ENCODE data around the gene KIFBP.

KIFBP gene

DNA sequence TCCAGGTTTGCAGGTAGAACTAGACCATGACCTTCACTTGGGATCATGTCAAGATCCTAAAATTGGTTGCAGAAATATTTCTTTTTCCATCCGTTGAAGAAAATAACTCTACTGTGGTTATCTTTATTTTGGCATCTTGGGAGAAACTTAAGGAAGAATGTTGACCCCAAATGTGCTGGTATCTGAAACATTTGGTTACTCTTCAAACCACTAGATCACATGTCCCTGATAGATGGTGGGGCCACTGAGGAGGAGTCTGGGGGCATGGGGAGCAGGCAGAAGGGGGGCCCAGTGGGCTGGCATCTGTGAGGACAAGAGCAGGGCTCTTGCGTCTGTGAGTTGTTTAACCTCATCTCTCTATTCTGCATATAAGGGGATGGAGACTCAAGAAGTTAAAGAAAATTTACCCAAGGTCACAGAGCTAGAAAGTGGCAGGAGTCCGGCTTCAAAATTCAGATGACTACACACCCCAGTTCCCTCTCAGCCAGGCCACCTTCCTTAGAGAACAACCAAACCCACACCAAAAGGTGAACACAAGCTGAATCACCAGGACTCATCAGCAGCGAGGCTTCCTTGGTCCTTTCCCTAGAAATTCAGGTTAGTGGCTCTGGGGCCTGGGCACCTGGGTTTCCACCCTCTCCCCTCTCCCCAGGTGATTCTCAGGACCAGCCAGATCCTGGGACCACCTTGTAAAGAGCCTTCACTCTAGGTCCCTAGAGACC lies 58.7 kb downstream of the KIFBP start:
- no peak overlapping the region for H3K9ac ChIP-seq (ENCODE audit: low read length in 5 of 5)
- no peaks in the 10 kb centered on the region for H3K9me3 ChIP-seq (ENCODE audit: control insufficient read depth in 5 of 5, low read length in 5 of 5)
- H3K4me3 ChIP-seq (ENCODE audit: low read depth in 1 of 5, low read length in 5 of 5) = no peak overlapping the region
- H3K27ac ChIP-seq (ENCODE audit: low read depth, low read length) = no peak overlapping the region
- peaks cover 0 to 3% (median 0%) of the 10 kb centered on the region in 5 donors for H3K27me3 ChIP-seq (ENCODE audit: control insufficient read depth in 5 of 5, insufficient read depth in 4 of 5, low read length in 5 of 5)
- no peaks in the 10 kb centered on the region for H3K36me3 ChIP-seq (ENCODE audit: control insufficient read depth in 5 of 5, insufficient read depth in 5 of 5, low read length in 5 of 5)
- H3K4me1 ChIP-seq (ENCODE audit: control insufficient read depth in 5 of 5, insufficient read depth in 5 of 5, low read length in 5 of 5) = peaks cover 0 to 24% (median 16%) of the 10 kb centered on the region in 5 donors

DNA sequence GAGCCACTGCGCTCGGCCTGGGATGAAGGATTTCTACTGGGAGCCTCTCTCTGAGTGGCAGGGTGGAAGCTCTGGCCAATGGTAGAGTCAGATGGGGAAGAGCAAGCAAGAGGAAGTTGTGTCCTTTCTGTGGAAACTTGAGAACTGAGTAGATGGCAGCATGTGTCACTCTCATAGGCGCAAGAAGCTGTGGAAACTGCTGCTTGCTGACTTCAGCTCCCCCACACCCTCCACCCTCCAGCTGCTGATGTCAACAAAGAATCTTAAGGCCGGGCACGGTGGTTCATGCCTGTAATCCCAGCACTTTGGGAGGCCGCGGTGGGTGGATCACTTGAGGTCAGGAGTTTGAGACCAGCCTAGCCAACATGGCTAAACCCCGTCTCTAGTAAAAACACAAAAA lies 59.5 kb downstream of the KIFBP start:
- H3K4me3 ChIP-seq (ENCODE audit: low read depth in 1 of 5, low read length in 5 of 5) = no peak overlapping the region
- peaks cover 0 to 32% (median 24%) of the 10 kb centered on the region in 5 donors for H3K4me1 ChIP-seq (ENCODE audit: control insufficient read depth in 5 of 5, insufficient read depth in 5 of 5, low read length in 5 of 5)
- peaks cover 0 to 3% (median 0%) of the 10 kb centered on the region in 5 donors for H3K27me3 ChIP-seq (ENCODE audit: control insufficient read depth in 5 of 5, insufficient read depth in 4 of 5, low read length in 5 of 5)
- H3K9ac ChIP-seq (ENCODE audit: low read length in 5 of 5) = no peak overlapping the region
- no peaks in the 10 kb centered on the region for H3K9me3 ChIP-seq (ENCODE audit: control insufficient read depth in 5 of 5, low read length in 5 of 5)
- H3K36me3 ChIP-seq (ENCODE audit: control insufficient read depth in 5 of 5, insufficient read depth in 5 of 5, low read length in 5 of 5) = no peaks in the 10 kb centered on the region
- peak overlapping the region; percentile 46 for H3K27ac ChIP-seq (ENCODE audit: low read depth, low read length)

DNA sequence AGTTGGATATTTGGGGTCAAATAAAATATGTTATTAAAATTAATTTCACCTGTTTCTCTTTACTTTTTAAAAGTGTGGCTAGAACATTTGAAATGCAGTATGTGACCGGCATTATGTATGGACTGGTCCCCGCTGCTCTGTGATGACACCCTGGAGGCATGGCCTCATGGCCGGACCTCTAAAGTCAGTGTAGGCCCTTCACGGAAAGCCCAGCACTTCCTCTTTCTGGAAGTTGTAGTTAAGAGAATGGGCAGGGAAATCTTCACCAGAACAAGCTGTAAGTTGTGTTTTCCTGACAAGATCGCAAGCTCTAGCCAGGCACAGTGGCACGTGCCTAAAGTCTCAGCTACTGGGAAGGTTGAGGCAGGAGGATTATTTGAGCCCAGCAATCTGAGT lies 61.0 kb downstream of the KIFBP start:
- H3K27ac ChIP-seq (ENCODE audit: low read depth, low read length) = no peak overlapping the region
- H3K4me1 ChIP-seq (ENCODE audit: control insufficient read depth in 5 of 5, insufficient read depth in 5 of 5, low read length in 5 of 5) = peaks cover 0 to 30% (median 20%) of the 10 kb centered on the region in 5 donors
- peaks cover 0 to 3% (median 0%) of the 10 kb centered on the region in 5 donors for H3K27me3 ChIP-seq (ENCODE audit: control insufficient read depth in 5 of 5, insufficient read depth in 4 of 5, low read length in 5 of 5)
- no peak overlapping the region for H3K4me3 ChIP-seq (ENCODE audit: low read depth in 1 of 5, low read length in 5 of 5)
- H3K9ac ChIP-seq (ENCODE audit: low read length in 5 of 5) = no peak overlapping the region
- H3K36me3 ChIP-seq (ENCODE audit: control insufficient read depth in 5 of 5, insufficient read depth in 5 of 5, low read length in 5 of 5) = no peaks in the 10 kb centered on the region
- H3K9me3 ChIP-seq (ENCODE audit: control insufficient read depth in 5 of 5, low read length in 5 of 5) = no peaks in the 10 kb centered on the region

DNA sequence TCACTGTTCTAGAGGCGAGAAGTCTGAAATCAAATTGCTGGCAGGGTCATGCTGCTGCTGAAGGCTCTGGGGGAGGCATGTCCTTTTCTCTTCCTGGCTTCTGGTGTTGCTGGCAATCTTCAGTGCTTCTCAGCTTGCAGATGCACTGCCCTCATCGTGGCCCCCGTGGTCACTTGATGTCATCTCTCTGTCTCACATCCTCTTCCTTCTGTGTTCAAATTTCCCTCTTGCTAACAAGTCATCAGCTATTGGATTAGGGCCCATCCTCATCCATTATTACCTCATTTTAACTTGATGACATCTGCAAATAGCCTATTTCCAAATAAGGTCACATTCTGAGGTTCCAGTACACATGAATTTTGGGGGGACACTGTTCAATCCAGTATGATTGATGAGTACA lies 62.7 kb downstream of the KIFBP start:
- Histone ChIP-seq H3K9me3 (ENCODE audit: control insufficient read depth in 5 of 5, low read length in 5 of 5) (no peaks in the 10 kb centered on the region), H3K9ac (ENCODE audit: low read length in 5 of 5) (no peak overlapping the region), H3K27me3 (ENCODE audit: control insufficient read depth in 5 of 5, insufficient read depth in 4 of 5, low read length in 5 of 5) (peaks cover 0 to 3% (median 0%) of the 10 kb centered on the region in 5 donors), H3K27ac (ENCODE audit: low read depth, low read length) (peak overlapping the region; percentile 13), H3K36me3 (ENCODE audit: control insufficient read depth in 5 of 5, insufficient read depth in 5 of 5, low read length in 5 of 5) (no peaks in the 10 kb centered on the region), H3K4me3 (ENCODE audit: low read depth in 1 of 5, low read length in 5 of 5) (no peak overlapping the region), H3K4me1 (ENCODE audit: control insufficient read depth in 5 of 5, insufficient read depth in 5 of 5, low read length in 5 of 5) (peaks cover 0 to 31% (median 25%) of the 10 kb centered on the region in 5 donors)

DNA sequence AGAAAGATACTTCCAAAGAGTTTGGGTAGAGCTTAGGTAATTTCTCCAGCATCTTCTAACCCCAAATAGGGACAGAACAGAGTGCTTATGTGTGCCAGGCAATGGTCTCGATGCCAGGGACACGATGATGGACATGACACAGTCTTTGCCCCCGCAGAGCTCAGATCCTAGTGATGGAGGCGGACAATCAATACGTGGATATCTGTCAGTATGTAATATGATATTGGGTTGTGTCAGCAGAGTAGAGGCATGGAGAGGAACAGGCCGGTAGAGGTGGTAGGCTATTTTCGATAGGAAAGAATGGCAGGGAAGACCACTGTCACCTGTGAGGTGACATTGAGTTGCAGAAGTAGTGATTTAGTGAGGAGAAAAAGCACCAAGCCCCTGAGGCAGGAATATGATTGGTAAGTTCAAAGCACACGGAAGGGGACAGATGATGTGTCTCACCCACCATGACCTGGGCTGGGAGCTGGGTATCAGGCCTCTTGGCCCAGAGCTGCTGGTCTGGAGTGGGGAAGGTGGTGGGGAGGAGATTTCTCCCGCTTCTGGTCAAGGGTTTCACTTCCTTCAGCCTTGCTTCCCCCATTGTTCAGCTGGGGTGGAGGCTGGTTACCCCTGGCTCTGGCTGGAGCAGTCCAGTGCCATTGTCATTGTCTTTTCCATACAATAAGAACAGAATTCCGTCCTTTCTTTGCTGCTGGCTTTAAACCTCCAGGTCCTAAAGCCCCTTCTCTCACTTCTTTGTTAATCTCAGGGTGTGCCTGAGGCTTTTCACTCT lies 63.3 kb downstream of the KIFBP start:
- no peaks in the 10 kb centered on the region for H3K36me3 ChIP-seq (ENCODE audit: control insufficient read depth in 5 of 5, insufficient read depth in 5 of 5, low read length in 5 of 5)
- H3K27me3 ChIP-seq (ENCODE audit: control insufficient read depth in 5 of 5, insufficient read depth in 4 of 5, low read length in 5 of 5) = peaks cover 0 to 3% (median 0%) of the 10 kb centered on the region in 5 donors
- peaks cover 0 to 37% (median 31%) of the 10 kb centered on the region in 5 donors for H3K4me1 ChIP-seq (ENCODE audit: control insufficient read depth in 5 of 5, insufficient read depth in 5 of 5, low read length in 5 of 5)
- no peaks in the 10 kb centered on the region for H3K9me3 ChIP-seq (ENCODE audit: control insufficient read depth in 5 of 5, low read length in 5 of 5)
- H3K9ac ChIP-seq (ENCODE audit: low read length in 5 of 5) = no peak overlapping the region
- H3K4me3 ChIP-seq (ENCODE audit: low read depth in 1 of 5, low read length in 5 of 5) = peak overlapping the region in 1 of 5 donors; percentile 11
- H3K27ac ChIP-seq (ENCODE audit: low read depth, low read length) = peak overlapping the region; percentile 13

DNA sequence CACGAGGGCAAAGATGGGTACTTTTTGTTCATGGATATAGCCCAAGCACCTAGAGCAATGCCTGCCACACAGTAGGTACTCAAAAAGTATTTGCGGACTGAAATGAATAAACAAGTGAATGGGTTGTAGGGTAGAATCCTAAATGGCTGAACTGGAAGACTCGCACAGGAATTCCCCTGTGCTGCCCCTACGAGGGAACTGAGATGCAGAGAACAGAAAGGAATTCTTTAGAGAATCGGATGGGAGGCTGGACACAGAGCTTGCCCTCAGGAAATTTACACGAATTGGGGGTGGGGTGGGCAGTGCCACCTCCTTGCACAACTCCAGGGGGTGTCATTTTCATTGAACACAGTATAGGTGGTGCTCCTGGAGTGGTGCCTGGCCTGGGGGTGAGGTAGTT lies 64.1 kb downstream of the KIFBP start:
- H3K4me1 ChIP-seq (ENCODE audit: control insufficient read depth in 5 of 5, insufficient read depth in 5 of 5, low read length in 5 of 5) = peaks cover 2 to 45% (median 36%) of the 10 kb centered on the region in 5 donors
- H3K9me3 ChIP-seq (ENCODE audit: control insufficient read depth in 5 of 5, low read length in 5 of 5) = no peaks in the 10 kb centered on the region
- no peak overlapping the region for H3K9ac ChIP-seq (ENCODE audit: low read length in 5 of 5)
- H3K36me3 ChIP-seq (ENCODE audit: control insufficient read depth in 5 of 5, insufficient read depth in 5 of 5, low read length in 5 of 5) = no peaks in the 10 kb centered on the region
- H3K27ac ChIP-seq (ENCODE audit: low read depth, low read length) = no peak overlapping the region
- peaks cover 0 to 3% (median 0%) of the 10 kb centered on the region in 5 donors for H3K27me3 ChIP-seq (ENCODE audit: control insufficient read depth in 5 of 5, insufficient read depth in 4 of 5, low read length in 5 of 5)
- H3K4me3 ChIP-seq (ENCODE audit: low read depth in 1 of 5, low read length in 5 of 5) = no peak overlapping the region

DNA sequence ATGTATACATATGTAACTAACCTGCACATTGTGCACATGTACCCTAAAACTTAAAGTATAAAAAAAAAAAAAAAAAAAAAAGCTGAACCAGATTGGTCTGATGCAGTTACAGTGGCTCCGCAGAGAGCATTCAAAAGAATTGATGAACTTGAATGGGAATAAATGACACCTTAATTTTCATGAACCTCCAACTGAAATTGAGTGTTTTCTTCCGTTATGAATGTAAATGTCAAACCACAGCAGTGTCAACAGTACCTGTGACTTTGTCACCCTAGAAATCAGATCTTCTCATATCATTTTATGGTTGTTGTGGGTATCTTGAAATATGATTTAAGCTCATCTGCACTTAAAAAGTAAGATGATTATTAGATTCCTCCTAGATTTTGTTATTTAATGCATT lies 66.6 kb downstream of the KIFBP start:
- no peak overlapping the region for H3K4me3 ChIP-seq (ENCODE audit: low read depth in 1 of 5, low read length in 5 of 5)
- H3K4me1 ChIP-seq (ENCODE audit: control insufficient read depth in 5 of 5, insufficient read depth in 5 of 5, low read length in 5 of 5) = peaks cover 2 to 52% (median 38%) of the 10 kb centered on the region in 5 donors
- no peaks in the 10 kb centered on the region for H3K36me3 ChIP-seq (ENCODE audit: control insufficient read depth in 5 of 5, insufficient read depth in 5 of 5, low read length in 5 of 5)
- H3K9ac ChIP-seq (ENCODE audit: low read length in 5 of 5) = no peak overlapping the region
- H3K27me3 ChIP-seq (ENCODE audit: control insufficient read depth in 5 of 5, insufficient read depth in 4 of 5, low read length in 5 of 5) = peaks cover 0 to 3% (median 0%) of the 10 kb centered on the region in 5 donors
- H3K27ac ChIP-seq (ENCODE audit: low read depth, low read length) = no peak overlapping the region
- no peaks in the 10 kb centered on the region for H3K9me3 ChIP-seq (ENCODE audit: control insufficient read depth in 5 of 5, low read length in 5 of 5)

DNA sequence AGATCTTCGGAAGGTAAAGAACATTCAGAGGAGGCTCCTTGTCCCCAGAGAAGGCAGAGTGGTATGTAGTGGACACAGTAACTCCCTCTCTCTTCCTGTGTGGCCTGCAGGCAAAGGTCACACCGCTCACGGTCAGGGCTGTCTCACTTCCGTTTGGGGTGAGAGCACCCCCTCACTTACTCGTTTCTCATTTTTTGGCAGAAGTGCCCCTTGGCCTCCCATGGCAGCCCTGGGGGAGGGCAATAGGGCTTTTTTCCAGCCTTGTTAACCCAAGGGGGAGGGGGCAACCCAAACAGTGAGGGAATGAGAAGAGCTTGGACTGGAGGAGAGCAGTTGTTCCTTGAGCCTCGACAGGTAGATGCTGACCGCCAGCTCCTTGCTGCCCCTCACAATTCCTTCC lies 67.5 kb downstream of the KIFBP start:
- H3K4me1 ChIP-seq (ENCODE audit: control insufficient read depth in 5 of 5, insufficient read depth in 5 of 5, low read length in 5 of 5) = peaks cover 2 to 57% (median 42%) of the 10 kb centered on the region in 5 donors
- H3K27me3 ChIP-seq (ENCODE audit: control insufficient read depth in 5 of 5, insufficient read depth in 4 of 5, low read length in 5 of 5) = peaks cover 0 to 3% (median 0%) of the 10 kb centered on the region in 5 donors
- peak overlapping the region in 1 of 5 donors; percentile 4 for H3K4me3 ChIP-seq (ENCODE audit: low read depth in 1 of 5, low read length in 5 of 5)
- H3K9me3 ChIP-seq (ENCODE audit: control insufficient read depth in 5 of 5, low read length in 5 of 5) = no peaks in the 10 kb centered on the region
- peak overlapping the region; percentile 74 for H3K27ac ChIP-seq (ENCODE audit: low read depth, low read length)
- no peaks in the 10 kb centered on the region for H3K36me3 ChIP-seq (ENCODE audit: control insufficient read depth in 5 of 5, insufficient read depth in 5 of 5, low read length in 5 of 5)
- peak overlapping the region in 1 of 5 donors; percentile 55 for H3K9ac ChIP-seq (ENCODE audit: low read length in 5 of 5)

DNA sequence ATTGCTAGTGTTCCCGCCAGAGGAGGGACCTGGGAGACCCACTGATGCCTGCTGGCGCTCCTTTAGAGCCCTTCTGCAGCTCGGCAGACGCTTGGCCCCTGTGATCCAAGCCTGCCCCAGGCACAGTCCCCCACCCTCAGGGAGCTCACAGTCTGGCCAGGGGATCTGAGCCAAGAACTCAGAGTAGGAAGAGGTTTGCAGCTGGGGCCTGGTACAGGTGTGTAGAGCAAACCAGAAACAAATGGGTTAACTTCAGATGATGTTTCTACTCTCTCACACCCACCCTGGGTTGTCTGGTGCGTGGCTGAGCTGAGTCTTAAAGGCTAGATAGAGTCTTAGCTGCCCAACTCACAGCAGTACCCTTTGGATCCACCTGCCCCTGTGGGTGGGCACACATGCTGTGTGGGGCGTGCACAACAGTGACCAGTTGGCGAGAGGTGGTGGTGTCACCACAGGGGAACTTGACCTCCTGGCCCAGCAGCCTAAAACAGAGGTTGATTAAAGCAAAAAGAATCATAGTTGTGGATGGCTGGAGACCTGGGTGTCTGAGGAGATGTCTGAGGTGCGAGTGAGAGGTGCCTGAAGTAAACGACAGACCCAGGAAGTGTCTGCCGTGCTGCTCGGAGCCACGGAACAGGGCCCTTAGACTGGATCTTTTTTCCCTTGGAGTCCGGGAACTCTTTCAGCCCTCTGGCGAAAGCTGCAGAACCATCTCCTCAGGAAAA lies 68.1 kb downstream of the KIFBP start:
- H3K36me3 ChIP-seq (ENCODE audit: control insufficient read depth in 5 of 5, insufficient read depth in 5 of 5, low read length in 5 of 5) = no peaks in the 10 kb centered on the region
- peak overlapping the region; percentile 74 for H3K27ac ChIP-seq (ENCODE audit: low read depth, low read length)
- H3K4me1 ChIP-seq (ENCODE audit: control insufficient read depth in 5 of 5, insufficient read depth in 5 of 5, low read length in 5 of 5) = peaks cover 3 to 56% (median 45%) of the 10 kb centered on the region in 5 donors
- H3K27me3 ChIP-seq (ENCODE audit: control insufficient read depth in 5 of 5, insufficient read depth in 4 of 5, low read length in 5 of 5) = peaks cover 0 to 3% (median 0%) of the 10 kb centered on the region in 5 donors
- peak overlapping the region in 4 of 5 donors; percentile 4 to 45 (median 10) for H3K4me3 ChIP-seq (ENCODE audit: low read depth in 1 of 5, low read length in 5 of 5)
- no peaks in the 10 kb centered on the region for H3K9me3 ChIP-seq (ENCODE audit: control insufficient read depth in 5 of 5, low read length in 5 of 5)
- peak overlapping the region in 3 of 5 donors; percentile 32 to 55 (median 52) for H3K9ac ChIP-seq (ENCODE audit: low read length in 5 of 5)
